Measurements from ENCODE around the gene HEXB.

HEXB gene

DNA sequence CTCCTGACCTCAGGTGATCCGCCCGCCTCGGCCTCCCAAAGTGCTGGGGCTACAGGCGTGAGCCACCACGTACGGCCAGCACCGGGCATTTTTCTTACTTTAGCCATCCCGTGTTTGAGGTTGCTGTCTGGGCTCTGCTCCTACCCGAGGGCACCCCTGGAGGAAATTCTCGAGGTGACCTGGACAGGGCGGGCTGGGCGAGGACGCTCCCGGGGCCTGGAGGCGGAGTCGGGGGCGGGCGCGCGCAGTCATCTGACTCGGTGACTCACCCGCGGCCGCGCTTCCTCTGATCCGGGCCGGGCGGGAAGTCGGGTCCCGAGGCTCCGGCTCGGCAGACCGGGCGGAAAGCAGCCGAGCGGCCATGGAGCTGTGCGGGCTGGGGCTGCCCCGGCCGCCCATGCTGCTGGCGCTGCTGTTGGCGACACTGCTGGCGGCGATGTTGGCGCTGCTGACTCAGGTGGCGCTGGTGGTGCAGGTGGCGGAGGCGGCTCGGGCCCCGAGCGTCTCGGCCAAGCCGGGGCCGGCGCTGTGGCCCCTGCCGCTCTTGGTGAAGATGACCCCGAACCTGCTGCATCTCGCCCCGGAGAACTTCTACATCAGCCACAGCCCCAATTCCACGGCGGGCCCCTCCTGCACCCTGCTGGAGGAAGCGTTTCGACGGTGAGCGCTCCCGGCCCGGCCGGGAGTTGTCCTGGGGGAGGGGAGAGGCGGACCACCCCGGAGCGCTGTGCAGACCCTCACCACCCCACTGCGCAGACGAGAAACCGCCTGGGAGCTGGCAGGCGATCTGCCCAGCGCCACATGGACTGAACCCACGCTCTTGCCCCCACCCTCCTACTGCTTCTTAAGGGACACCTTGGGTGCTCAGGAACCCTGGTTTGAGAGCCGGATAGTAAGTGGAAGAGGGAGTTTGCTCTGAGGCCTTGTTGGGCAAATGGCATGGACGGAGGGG lies at the start of gene HEXB:
Gene HEXB, plus strand, starts transcription at position 334 of the 952 bp plus-strand sequence. Its CDS starts 28 bp downstream, at position 362.
- in situ Hi-C loops (cut with MboI; ENCODE audit: low pct_unique_long_range_greater_than_20kb, low sequenced_read_pairs): no loop called here

DNA sequence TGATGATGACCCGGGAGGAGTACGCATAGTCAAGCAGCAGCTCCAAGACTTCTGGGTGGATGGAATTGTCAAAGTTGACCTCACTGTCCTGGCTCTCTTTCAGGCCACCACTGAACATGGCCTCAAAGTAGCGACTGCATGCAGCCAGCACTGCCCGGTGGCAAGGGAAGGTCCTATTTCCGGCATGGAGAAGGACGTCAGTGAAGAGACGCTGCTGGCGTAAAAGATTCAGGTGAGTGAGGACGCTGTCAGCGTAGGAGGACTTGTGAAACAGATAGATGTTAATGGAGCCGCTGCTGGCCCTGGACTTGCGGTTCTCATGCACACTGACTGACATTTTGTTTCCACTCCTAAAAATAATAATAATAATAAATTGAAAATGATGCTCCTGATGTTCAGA lies 48.9 kb upstream of the HEXB start:
- in situ Hi-C loops (cut with MboI; ENCODE audit: low pct_unique_long_range_greater_than_20kb, low sequenced_read_pairs): loop anchor here (25.0 kb wide), 1 partner anchor 424 kb away; no protein-coding TSS in a partner anchor
- no peak for DNase-seq

More for the DNA sequence above, at the start of gene HEXB:
- peak; percentile 76 for DNase-seq

DNA sequence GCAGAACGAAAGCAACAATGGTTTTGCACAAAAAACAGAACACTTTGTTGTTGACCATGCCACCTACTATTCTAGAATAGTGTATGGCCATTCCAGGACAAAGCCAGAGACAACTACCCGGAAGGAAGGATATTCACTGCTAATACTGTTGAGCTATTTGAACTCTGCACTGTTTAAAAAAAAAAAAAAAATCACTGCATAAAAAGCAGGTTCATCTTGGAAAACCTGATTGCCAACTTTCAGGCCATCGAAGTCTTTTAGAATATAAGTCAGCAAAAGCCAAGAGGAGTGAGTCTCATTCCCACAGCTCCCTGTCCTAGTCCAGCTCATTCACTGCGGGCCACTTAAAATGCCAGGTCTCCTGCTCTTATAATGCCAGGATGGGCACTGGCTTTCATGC lies 48.5 kb upstream of the HEXB start:
- in situ Hi-C loops (cut with MboI; ENCODE audit: low pct_unique_long_range_greater_than_20kb, low sequenced_read_pairs): loop anchor here (25.0 kb wide), 1 partner anchor 424 kb away; no protein-coding TSS in a partner anchor
- DNase-seq: no peak

DNA sequence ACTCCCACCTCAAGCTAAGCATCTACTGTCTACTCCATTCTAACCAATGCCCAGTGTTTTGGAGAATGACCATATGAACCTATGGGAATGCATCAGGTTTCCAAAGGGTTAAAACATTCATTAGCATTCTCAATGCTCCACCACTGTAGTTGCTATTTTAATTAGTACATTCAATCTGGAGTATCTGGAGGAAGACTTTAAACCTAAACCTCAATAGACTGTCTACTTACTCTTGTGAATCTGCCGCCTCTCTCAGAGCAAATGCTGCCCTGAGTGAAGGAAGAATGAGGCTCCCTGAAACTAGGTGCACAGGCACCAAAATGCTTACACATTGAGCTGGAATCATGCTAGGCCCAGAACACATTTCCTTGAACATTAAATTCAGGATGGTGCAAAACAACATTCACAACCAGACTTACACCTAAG lies 46.5 kb upstream of the HEXB start:
- no peak for DNase-seq
- in situ Hi-C loops (cut with MboI; ENCODE audit: low pct_unique_long_range_greater_than_20kb, low sequenced_read_pairs): loop anchor here (25.0 kb wide), 1 partner anchor 426 kb away; no protein-coding TSS in a partner anchor

DNA sequence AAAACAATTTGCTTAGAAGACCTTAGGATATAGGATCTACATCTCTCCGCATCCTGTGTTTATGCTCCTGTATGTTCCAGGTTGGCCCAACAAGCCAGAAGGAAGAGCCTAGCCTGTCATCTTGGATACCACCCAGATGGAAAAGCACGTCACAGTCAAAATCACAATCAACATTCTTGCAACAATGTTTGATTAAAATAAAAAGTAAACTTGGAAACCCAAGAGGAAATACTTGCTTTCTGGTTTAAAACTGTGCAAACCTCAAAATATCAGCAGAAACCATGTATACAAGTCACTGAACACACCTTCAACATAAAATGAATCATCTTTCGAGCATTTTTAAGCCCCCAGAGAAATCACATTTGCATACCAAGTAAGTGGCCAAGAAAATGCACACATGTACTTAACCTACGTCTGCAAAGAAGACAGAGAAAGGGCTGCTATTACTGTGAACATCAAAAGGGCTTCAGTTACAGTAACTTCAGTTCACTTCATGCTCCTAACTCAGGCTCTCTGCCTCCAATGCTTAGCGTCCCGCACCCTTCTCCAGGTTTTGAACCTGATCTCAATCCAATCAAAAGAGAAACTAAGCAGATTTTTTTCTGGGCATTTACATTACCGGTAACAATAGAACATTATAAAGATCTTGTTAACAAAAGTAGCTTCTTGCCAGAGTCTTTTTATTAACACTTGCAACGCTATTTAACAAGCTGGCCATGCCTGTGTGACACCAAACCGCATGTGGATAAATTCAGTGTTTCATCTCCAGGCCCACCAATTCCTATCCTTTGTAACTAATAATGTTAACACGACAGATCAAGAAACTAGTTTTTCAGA lies 45.8 kb upstream of the HEXB start:
- DNase-seq: no peak
- in situ Hi-C loops (cut with MboI; ENCODE audit: low pct_unique_long_range_greater_than_20kb, low sequenced_read_pairs): loop anchor here (25.0 kb wide), 1 partner anchor 427 kb away; no protein-coding TSS in a partner anchor

DNA sequence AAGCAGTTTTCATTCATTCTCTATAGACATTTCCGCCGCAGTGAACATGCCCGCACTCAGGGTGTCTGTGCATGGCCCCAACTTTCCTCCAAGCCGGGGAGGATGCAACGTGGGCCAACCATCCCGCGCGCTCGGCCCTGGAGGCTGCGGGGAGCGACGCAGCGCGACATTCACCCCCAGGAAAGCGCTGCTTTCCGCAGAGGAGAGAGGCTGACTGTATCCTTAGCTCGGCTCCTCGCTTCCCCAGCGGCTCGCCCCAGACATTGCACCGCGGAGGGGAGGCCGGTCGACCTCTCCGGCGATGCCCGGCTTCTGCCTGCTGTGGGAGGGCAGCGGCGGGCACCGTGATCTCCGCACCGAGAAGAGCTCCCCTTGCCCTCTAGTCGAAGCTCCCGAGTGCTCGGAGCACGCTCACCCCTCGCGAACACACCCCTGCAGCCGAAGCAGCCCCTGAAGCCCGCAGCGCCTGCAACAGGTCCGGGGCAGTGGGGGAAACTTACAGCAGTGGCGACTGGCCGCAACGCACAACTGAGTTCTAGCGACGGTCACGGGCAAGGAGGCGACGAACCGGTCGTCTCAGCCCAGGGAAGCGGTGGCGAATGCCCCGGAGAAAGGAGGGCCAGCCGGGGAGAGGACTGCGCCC lies 45.1 kb upstream of the HEXB start:
- in situ Hi-C loops (cut with MboI; ENCODE audit: low pct_unique_long_range_greater_than_20kb, low sequenced_read_pairs): loop anchor here (10.0 to 25.0 kb wide), 2 partner anchors 428 to 735 kb away; no protein-coding TSS in a partner anchor

DNA sequence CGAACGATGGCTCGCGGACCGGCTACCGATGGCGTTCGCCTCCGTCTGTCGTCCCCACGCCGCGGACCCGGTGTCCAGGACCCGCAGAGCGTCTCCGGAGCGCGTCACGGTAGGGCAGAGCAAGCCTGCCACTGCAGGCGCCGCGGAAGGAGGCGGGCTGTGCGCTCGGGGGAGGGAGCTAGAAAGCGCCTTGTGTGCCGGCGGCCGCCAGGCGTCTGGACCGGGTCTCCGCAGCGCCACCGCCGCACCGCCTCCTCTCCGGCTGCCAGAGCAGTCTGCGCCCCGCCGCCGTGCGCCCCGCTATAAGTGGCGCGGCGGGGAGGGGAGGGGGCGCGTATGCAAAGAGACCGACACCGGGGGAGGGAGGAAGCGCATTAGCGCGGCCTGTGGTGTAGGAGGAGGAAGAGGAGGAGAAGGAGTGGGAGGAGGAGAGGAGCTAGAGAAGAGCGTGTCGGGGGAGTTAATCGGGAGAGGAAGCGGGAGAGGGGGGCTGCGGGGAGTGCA lies 44.5 kb upstream of the HEXB start, which contains the start of gene ENC1:
Gene ENC1, minus strand, starts transcription at position 279 of the 504 bp plus-strand sequence. CDS start 4,243 bp downstream, outside the sequence.
- peak; percentile 94 for DNase-seq
- in situ Hi-C loops (cut with MboI; ENCODE audit: low pct_unique_long_range_greater_than_20kb, low sequenced_read_pairs): loop anchor here (10.0 to 25.0 kb wide), 2 partner anchors 428 to 736 kb away; no protein-coding TSS in a partner anchor

More for the DNA sequence above, 45.1 kb upstream of the HEXB start:
- DNase-seq: peak; percentile 55

DNA sequence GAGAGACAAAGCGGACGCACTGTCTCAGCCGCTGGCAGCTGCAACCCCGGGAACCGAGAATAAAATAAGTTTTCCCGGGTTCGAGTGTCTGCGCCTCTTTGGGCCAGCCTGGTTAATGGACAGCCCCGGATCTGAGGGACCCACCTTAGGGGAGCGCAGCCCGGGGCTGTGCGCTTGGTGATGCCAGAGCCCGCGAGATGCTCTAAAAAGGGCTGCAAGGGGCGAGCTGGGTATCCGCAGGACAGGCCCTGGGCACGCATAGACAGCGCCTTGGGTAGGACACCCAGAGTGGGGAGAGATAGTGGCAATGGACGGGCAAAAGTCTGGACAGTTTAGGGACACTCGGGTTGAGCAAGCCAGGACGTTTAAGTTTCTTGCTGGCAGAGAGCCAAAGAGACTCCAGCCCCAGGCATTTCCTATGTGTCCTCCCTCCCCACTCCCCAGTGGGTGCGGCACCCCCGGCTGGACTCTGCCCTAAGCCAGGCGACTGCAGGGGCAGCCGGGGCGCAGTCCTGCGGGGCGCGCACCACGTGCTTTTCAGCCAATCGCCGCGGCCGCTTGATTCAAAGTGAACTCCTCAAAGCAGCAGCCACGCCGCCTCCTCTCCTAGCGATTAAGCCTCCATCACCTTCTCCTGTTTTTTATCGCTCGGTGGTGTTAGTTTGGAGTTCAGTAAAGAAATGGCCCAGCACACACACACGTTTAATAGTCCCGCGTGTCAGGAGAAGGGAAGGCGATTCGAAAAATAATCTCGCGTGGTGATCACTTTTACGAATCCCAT lies 43.9 kb upstream of the HEXB start:
- in situ Hi-C loops (cut with MboI; ENCODE audit: low pct_unique_long_range_greater_than_20kb, low sequenced_read_pairs): loop anchor here (10.0 to 25.0 kb wide), 2 partner anchors 429 to 736 kb away; no protein-coding TSS in a partner anchor
- DNase-seq: no peak

DNA sequence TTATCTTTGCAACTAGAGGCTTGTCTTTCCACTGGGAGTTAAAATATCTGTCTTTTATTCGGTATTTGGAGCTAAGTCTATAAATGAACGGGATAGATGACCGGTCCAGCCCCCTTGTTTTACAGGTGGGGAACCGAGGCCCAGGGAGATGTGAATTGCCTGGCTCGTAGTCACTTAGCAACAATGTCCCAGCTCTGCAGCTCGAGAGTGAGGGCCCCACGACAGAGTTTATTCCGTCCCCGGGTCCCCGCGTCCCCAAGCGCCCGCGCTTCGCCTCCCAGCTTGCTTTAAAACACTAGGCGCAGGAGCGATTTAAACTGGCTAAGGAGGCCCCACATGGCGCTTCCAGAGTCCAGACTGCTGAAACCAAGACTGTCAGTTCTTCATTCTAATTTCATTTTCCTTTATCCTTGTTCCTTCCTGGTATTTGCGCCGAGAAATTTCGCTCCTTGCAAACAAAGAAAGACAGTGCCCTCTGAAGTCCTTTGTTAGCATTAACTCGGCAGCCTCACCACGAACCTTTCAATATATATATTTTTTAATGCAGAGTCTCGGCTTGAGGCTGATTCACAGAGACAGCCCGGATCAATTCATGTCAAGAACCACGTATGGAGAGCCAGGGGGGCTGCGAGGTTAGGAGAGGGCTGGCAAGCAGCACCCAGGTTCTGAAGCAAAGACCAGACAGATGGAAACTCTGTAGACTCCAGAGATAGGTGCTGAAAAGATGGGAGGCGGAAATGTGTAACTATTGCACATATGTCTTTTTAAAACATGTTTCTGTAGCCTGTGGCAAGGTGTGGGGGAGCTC lies 43.1 kb upstream of the HEXB start:
- in situ Hi-C loops (cut with MboI; ENCODE audit: low pct_unique_long_range_greater_than_20kb, low sequenced_read_pairs): loop anchor here (10.0 to 25.0 kb wide), 2 partner anchors 430 to 737 kb away; no protein-coding TSS in a partner anchor
- DNase-seq: peak; percentile 64

DNA sequence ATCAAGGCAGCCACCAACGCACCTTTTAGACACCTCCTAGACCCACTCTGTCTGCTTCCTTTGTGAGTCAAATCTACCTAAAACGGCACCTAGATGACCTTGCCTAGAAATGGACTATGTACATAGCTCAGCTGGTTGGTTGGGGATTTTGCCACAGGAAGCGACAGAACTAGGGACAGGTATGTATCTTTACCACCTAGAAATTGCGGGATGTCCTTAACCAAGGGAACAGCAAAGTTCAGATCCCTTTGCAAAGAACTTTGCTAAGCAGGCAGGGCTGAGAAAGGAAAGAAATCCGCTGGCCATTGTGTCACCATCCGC lies 42.5 kb upstream of the HEXB start:
- no peak for DNase-seq
- in situ Hi-C loops (cut with MboI; ENCODE audit: low pct_unique_long_range_greater_than_20kb, low sequenced_read_pairs): loop anchor here (10.0 to 25.0 kb wide), 2 partner anchors 430 to 738 kb away; no protein-coding TSS in a partner anchor

DNA sequence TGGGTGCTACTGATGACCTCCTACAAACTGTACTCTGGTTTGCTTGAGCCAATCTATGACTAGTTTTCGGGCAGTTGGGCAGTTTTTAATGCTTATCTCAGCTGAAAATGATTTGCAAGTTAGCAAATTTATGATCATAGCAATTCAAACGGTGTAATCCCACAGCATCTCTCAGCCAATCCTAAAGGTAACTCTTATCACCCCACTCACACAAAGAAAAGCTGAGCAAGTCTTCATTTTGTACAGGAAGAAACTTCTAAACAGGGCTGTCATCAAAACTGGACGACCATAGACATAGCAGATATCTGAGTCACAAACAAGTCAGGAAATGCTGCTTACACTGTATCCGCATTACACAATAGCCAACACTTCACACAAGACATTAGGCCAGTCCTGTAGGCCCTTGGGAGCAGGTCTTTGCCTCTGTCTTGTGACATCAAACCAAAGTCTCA lies 41.9 kb upstream of the HEXB start:
- in situ Hi-C loops (cut with MboI; ENCODE audit: low pct_unique_long_range_greater_than_20kb, low sequenced_read_pairs): loop anchor here (10.0 to 25.0 kb wide), 2 partner anchors 431 to 738 kb away; no protein-coding TSS in a partner anchor
- DNase-seq: no peak

DNA sequence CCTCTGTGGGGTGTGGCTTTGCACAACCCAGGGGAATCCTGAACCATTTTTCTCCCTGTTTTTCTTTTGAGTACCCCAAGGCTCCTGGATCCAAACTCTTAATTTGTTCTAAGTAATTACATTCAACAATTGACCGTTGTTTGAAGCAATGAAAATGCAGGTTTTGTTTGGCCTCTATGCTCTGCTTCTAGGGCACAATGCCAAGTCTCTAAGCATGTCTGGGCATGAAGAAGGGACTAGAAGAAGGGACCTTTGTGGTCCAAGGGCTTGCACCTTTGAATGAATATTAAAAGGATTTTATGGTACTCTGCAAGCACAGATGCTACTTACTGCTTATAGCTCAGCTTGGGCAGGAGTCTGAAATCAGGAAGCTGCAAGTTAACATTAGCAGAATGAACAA lies 37.9 kb upstream of the HEXB start:
- peak; percentile 12 for DNase-seq
- in situ Hi-C loops (cut with MboI; ENCODE audit: low pct_unique_long_range_greater_than_20kb, low sequenced_read_pairs): loop anchor here (10.0 to 25.0 kb wide), 2 partner anchors 435 to 742 kb away; no protein-coding TSS in a partner anchor

DNA sequence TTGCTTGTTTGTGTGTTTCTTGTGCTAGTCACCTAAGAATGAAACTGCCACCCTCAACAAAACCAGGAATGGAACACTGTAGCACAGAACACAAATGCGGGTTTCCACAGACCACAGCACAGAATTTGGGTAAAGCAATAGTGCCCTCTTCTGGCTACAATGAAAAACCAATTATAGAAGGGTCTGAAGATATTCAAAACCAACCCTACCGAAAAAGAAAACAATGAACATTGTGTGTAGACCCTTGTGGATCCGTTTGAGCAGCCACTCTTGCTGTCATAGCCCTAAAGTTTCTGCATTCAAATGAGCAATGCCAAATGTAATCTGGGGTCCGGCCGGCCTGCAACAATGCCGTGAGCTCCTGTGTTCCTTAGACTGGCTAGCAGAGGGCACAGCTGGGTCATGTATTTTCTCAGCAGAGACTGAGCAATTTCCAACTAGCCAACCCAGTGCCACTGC lies 36.2 kb upstream of the HEXB start:
- peak; percentile 64 for DNase-seq
- in situ Hi-C loops (cut with MboI; ENCODE audit: low pct_unique_long_range_greater_than_20kb, low sequenced_read_pairs): loop anchor here (10.0 to 25.0 kb wide), 2 partner anchors 437 to 744 kb away; no protein-coding TSS in a partner anchor

DNA sequence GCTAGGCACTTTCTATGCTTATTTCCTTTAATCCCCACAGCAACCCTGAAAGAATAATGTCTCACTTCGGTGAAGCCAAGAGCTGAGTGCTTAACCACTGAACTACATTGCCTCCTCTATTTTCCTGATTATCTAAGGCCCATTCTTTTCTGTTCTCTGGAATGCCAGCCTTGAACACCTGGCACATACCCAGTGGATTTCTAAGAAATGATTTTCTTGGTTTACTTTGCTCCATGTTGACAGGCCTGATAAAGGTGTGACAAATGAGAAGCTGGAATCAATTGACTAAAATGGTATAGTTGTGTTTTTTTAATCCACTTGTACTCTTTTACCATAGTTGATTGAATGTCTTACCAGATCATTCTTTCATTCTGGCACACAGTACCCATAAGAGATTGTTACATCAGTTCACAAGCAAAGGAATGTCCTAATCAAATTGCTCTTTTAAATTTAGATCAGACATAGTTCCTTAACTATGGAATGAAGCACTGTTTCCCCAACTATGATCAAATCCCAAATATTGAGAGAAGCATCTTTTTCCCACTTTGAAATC lies 35.5 kb upstream of the HEXB start:
- in situ Hi-C loops (cut with MboI; ENCODE audit: low pct_unique_long_range_greater_than_20kb, low sequenced_read_pairs): loop anchor here (10.0 to 25.0 kb wide), 2 partner anchors 437 to 745 kb away; no protein-coding TSS in a partner anchor
- DNase-seq: no peak

DNA sequence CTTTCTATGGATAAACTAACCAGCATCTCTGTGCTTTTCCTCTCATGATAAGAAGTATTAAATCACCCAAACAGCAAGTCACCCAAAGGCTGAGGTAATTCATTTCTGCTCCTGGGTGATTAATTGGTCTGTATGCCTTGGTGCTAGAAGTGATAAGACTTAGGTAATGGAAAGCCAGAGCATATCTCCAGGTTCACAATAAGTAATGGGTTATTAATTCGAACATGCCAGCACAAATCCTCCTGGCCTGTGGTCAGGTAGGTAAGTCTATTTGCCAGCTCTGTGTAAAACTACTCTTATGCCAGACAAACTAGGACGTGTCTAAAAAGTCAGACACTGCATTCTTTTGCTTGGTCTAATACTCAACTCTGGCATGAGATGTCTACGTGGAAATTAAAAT lies 33.3 kb upstream of the HEXB start:
- in situ Hi-C loops (cut with MboI; ENCODE audit: low pct_unique_long_range_greater_than_20kb, low sequenced_read_pairs): loop anchor here (25.0 kb wide), 1 partner anchor 261 kb away; no protein-coding TSS in a partner anchor
- no peak for DNase-seq

DNA sequence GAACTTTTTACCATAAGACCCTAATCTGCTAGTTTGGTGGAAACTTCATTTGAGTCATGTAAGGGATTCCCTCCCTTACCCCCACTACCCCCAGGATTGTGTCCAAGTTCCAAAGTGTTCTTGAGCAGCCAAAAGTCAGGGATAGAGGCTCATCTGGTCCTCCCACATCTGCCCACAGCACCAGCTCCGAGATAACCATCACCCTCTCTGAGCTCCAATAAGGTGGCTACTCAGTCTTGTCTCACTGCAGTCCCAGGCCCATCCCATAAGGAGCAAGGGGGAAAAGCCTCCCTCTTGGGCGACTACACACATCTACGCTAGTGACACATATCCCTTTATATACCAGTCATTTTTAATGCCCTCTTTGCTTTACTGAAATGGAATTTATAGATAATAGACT lies 32.5 kb upstream of the HEXB start:
- in situ Hi-C loops (cut with MboI; ENCODE audit: low pct_unique_long_range_greater_than_20kb, low sequenced_read_pairs): loop anchor here (25.0 kb wide), 1 partner anchor 260 kb away; no protein-coding TSS in a partner anchor

More for the DNA sequence above, 32.5 kb upstream of the HEXB start:
- no peak for DNase-seq
